A549 treated with AZD9567 at 1 μM for 4 hours (cell line): ENCODE measurements around the gene APLP2. TPM values are rescaled to one million over a fixed set of nuclear protein-coding genes. Genes with fewer than 3 reads are reported as not detected.

ENCODE experiments used
- total RNA-seq: library from RNA; stranded (reverse); fragments of 200-300 nt; extraction: Qiagen RNA extraction; gene quantifications from 5 replicates; pipeline ENCODE4 v1.2.3, GENCODE V29; 2022; ENCODE audit not compliant: insufficient read depth

Gene APLP2
- total RNA-seq = 159 to 186 TPM (median 183 TPM) in 5 replicates

DNA sequence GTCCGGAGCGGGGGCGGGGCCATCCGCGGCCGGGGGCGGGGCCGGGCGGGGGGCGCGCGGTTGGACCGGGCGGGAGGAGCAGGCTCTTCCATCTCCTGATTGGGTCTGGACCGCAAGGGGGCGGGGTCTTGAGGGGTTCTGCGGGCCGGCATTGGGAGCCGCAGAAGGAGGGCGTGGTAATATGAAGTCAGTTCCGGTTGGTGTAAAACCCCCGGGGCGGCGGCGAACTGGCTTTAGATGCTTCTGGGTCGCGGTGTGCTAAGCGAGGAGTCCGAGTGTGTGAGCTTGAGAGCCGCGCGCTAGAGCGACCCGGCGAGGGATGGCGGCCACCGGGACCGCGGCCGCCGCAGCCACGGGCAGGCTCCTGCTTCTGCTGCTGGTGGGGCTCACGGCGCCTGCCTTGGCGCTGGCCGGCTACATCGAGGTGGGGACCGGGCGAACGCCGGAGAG, at the start of gene APLP2:
Gene APLP2, plus strand, starts transcription at position 236 of the 450 bp plus-strand sequence. Its CDS starts 84 bp downstream, at position 320.

GRCh38 chr11:130159657-130160497, 90.2 kb downstream of the APLP2 start, which contains the start of gene ST14:
Gene ST14 (plus strand): TSS chr11:130159782. CDS start chr11:130159980, 198 bp downstream.

Other genes starting within 250 kb of the APLP2 start
- gene NFRKB, start 174.3 kb upstream of the APLP2 start, total RNA-seq = 11.8 to 15.8 TPM (median 14.3 TPM) in 5 replicates
- gene PRDM10, start 67.1 kb upstream of the APLP2 start, total RNA-seq = 1.0 to 1.4 TPM (median 1.3 TPM) in 5 replicates
- gene ST14, start 89.9 kb downstream of the APLP2 start, total RNA-seq = 0.02 to 0.15 TPM (median 0.06 TPM) in 4 of 5 replicates, not detected in the other
- 5.7 to 9.1 TPM (median 6.7 TPM) in 5 replicates for gene ZBTB44, start 245.0 kb downstream of the APLP2 start, total RNA-seq